GM10266 (cell line): ENCODE measurements around the gene PER2.

Experiments
- DNase-seq: peaks from one replicate; pipeline ENCODE4 v3.0.0; 2012; ENCODE audit errors: extremely low spot score
- CTCF ChIP-seq: IDR thresholded peaks from 2 replicates; pipeline ENCODE4 v1.5.1; 2012; ENCODE audit warnings: mild to moderate bottlenecking, low read depth; ENCODE audit not compliant: control insufficient read depth, insufficient read depth; ENCODE audit errors: missing control alignments

The PER2 gene

GRCh38 chr2:238262496-238263122 is 25.8 kb downstream of the PER2 start:
- no peak for TF ChIP-seq CTCF
- no peak for DNase-seq

- no peak for DNase-seq
Observed at GRCh38 chr2:238261718-238262375, 26.6 kb downstream of the PER2 start.

GRCh38 chr2:238260883-238261282 is 27.5 kb downstream of the PER2 start:
- TF ChIP-seq CTCF: no peak
- DNase-seq: no peak

More at GRCh38 chr2:238261718-238262375, 26.6 kb downstream of the PER2 start:
- no peak for TF ChIP-seq CTCF

GRCh38 chr2:238259061-238260020 is 29.1 kb downstream of the PER2 start:
- peak; percentile 9 for TF ChIP-seq CTCF
- no peak for DNase-seq

GRCh38 chr2:238257786-238258700 is 30.4 kb downstream of the PER2 start:
- no peak for DNase-seq
- TF ChIP-seq CTCF: no peak

GRCh38 chr2:238256594-238257104 is 31.8 kb downstream of the PER2 start:
- peak; percentile 47 for TF ChIP-seq CTCF
- DNase-seq: peak; percentile 76
